Measurements from ENCODE around the gene IGSF22. TPM values are rescaled to one million over a fixed set of nuclear protein-coding genes. Genes with fewer than 3 reads are reported as not detected.

Gene IGSF22
- total RNA-seq (2021) (0.32 to 0.64 TPM (median 0.52 TPM) in 3 replicates), Bru-seq, nascent RNA (percentile 18 among the genes with signal in this experiment)
- long read RNA-seq, experiment 1, partial matches to known transcripts: 1 of 1 reads
- long read RNA-seq, experiment 1, other reads (novel, unspliced or antisense): 0 of 1 reads
- long read RNA-seq, experiment 2: 0 reads
- long read RNA-seq, experiment 3: 0 reads

DNA sequence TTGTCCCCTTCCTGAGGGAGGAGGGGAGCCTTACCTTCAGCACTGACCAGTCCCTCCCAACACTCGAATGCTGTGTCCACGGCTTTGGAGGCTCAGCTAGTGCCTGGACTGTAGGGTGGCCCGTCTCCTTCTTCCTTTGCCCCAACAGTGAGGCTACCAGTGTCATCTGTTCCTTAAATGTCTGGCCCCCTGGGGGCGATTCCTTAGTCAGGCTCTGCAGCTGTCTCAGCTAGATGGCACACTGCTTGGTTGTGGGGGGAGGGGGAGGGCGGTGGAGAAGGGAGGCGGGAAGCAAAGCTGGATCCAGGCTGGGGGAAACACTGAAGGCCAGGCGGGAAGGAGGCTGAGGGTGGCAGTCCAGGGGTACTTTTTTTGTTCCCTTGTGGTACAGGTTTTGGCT is at the start of gene IGSF22:
IGSF22 (minus strand) TSS at position 149 of the 400 bp plus-strand sequence. CDS start 1,952 bp downstream, outside the sequence.
- Mint-ChIP-seq H3K4me3 (no peak within 1 kb of the TSS), H3K9me3 (no peaks in the 10 kb centered on the region), H3K36me3 (no peaks in the 10 kb centered on the region), H3K27ac (no peak within 1 kb of the TSS), H3K4me1 (peaks cover 21% of the 10 kb centered on the region), H3K27me3 (ENCODE audit: low read depth) (peaks cover 10% of the 10 kb centered on the region; the same call in 1 of the 2 replicates)
- CTCF ChIA-PET: interaction anchor here (0.6 to 1.5 kb wide), 7 partner anchors 11 to 663 kb away, joined by 3 to 5 read pairs (median 3); partner anchors contain the start of gene PTPN5
- ATAC-seq: no peak
- POLR2A ChIA-PET: interaction anchor here (0.6 kb wide), 1 partner anchor 1653 kb away, joined by 6 read pairs; no protein-coding TSS in a partner anchor
- no peak for TF ChIP-seq NR1H2 (CRISPR knock-in tag; IDR thresholded peaks at IDR 0.05)
- TF ChIP-seq, protein P1, sequence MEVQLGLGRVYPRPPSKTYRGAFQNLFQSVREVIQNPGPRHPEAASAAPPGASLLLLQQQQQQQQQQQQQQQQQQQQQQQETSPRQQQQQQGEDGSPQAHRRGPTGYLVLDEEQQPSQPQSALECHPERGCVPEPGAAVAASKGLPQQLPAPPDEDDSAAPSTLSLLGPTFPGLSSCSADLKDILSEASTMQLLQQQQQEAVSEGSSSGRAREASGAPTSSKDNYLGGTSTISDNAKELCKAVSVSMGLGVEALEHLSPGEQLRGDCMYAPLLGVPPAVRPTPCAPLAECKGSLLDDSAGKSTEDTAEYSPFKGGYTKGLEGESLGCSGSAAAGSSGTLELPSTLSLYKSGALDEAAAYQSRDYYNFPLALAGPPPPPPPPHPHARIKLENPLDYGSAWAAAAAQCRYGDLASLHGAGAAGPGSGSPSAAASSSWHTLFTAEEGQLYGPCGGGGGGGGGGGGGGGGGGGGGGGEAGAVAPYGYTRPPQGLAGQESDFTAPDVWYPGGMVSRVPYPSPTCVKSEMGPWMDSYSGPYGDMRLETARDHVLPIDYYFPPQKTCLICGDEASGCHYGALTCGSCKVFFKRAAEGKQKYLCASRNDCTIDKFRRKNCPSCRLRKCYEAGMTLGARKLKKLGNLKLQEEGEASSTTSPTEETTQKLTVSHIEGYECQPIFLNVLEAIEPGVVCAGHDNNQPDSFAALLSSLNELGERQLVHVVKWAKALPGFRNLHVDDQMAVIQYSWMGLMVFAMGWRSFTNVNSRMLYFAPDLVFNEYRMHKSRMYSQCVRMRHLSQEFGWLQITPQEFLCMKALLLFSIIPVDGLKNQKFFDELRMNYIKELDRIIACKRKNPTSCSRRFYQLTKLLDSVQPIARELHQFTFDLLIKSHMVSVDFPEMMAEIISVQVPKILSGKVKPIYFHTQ (CRISPR knock-in tag; IDR thresholded peaks at IDR 0.05): no peak
- TF ChIP-seq CBFB (CRISPR knock-in tag; IDR thresholded peaks at IDR 0.05; ENCODE audit: low read depth): no peak
- no peak for TF ChIP-seq FOXJ3 (CRISPR knock-in tag; IDR thresholded peaks at IDR 0.05; ENCODE audit: borderline replicate concordance)
- TF ChIP-seq, protein P2, sequence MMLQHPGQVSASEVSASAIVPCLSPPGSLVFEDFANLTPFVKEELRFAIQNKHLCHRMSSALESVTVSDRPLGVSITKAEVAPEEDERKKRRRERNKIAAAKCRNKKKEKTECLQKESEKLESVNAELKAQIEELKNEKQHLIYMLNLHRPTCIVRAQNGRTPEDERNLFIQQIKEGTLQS (CRISPR knock-in tag; conservative IDR thresholded peaks at IDR 0.05): no peak
- no peak for TF ChIP-seq SOX15 (CRISPR knock-in tag; IDR thresholded peaks at IDR 0.05)
- no peak for TF ChIP-seq CREM (CRISPR knock-in tag; IDR thresholded peaks at IDR 0.05)
- TF ChIP-seq, protein P3, sequence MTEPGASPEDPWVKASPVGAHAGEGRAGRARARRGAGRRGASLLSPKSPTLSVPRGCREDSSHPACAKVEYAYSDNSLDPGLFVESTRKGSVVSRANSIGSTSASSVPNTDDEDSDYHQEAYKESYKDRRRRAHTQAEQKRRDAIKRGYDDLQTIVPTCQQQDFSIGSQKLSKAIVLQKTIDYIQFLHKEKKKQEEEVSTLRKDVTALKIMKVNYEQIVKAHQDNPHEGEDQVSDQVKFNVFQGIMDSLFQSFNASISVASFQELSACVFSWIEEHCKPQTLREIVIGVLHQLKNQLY (CRISPR knock-in tag; IDR thresholded peaks at IDR 0.05): no peak
- TF ChIP-seq NFYB (CRISPR knock-in tag; conservative IDR thresholded peaks at IDR 0.05; ENCODE audit: low read depth): no peak
- TF ChIP-seq TCF7 (CRISPR knock-in tag; IDR thresholded peaks at IDR 0.05; ENCODE audit: low read depth): no peak
- TF ChIP-seq, protein P4, sequence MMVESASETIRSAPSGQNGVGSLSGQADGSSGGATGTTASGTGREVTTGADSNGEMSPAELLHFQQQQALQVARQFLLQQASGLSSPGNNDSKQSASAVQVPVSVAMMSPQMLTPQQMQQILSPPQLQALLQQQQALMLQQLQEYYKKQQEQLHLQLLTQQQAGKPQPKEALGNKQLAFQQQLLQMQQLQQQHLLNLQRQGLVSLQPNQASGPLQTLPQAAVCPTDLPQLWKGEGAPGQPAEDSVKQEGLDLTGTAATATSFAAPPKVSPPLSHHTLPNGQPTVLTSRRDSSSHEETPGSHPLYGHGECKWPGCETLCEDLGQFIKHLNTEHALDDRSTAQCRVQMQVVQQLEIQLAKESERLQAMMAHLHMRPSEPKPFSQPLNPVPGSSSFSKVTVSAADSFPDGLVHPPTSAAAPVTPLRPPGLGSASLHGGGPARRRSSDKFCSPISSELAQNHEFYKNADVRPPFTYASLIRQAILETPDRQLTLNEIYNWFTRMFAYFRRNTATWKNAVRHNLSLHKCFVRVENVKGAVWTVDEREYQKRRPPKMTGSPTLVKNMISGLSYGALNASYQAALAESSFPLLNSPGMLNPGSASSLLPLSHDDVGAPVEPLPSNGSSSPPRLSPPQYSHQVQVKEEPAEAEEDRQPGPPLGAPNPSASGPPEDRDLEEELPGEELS (CRISPR knock-in tag; IDR thresholded peaks at IDR 0.05): no peak
- TF ChIP-seq, protein P5, sequence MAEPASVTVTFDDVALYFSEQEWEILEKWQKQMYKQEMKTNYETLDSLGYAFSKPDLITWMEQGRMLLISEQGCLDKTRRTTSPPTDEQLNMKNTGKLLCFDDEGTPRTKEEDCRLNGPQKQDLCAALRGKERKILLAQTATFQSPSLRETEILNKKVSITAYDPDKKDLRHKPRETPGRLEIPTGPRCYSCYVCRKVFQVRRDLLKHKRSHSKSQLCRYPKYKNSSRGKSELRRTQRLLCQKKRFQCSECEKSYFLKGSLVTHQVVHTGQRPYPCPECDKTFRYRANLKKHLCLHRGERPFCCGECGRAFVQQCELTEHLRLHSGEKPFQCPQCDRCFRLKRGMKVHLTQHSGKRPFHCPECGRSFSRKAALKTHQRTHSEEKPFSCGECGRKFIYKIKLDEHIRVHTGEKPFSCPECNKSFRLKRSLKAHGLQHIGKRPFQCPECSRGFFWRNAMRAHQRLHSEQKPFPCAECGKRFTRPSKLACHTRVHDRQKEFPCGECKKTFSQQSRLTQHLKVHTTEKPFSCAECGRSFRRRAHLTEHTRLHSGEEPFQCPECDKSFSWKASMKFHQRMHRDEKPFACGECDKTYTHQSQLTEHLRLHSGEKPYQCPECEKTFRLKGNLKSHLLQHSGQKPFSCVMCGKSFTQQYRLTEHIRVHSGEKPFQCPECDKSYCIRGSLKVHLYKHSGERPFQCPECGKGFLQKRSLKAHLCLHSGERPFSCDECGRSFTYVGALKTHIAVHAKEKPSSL (CRISPR knock-in tag; conservative IDR thresholded peaks at IDR 0.05): no peak
- TF ChIP-seq, protein P6, sequence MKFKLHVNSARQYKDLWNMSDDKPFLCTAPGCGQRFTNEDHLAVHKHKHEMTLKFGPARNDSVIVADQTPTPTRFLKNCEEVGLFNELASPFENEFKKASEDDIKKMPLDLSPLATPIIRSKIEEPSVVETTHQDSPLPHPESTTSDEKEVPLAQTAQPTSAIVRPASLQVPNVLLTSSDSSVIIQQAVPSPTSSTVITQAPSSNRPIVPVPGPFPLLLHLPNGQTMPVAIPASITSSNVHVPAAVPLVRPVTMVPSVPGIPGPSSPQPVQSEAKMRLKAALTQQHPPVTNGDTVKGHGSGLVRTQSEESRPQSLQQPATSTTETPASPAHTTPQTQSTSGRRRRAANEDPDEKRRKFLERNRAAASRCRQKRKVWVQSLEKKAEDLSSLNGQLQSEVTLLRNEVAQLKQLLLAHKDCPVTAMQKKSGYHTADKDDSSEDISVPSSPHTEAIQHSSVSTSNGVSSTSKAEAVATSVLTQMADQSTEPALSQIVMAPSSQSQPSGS (CRISPR knock-in tag; IDR thresholded peaks at IDR 0.05; ENCODE audit: borderline replicate concordance, low read depth): no peak
- peak; percentile 35 for DNase-seq (ENCODE audit: low spot score)

DNA sequence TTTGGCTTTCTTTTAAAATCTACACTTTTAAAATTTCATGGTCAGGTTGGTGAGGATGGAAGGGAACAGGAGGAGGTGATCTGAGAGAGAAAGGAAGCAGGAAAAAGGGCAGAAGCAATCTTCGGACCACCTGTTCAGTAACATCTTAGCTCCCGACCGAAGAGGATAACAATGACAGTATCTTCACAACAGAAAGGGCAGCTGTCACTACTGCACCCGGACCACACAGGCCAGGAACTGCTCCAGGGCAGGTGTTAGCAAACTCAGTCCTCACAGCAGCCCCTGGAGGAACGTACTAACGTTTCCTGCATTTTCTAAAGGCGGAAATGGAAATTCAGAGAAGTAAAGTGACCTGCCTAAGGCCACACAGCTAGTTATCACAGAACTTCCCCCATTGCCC is 48.8 kb upstream of the IGSF22 start:
- DNase-seq (ENCODE audit: low spot score) (no peak), ATAC-seq (no peak)
- CTCF ChIA-PET: interaction anchor here (0.6 to 3.7 kb wide), 17 partner anchors 9 to 279 kb away, joined by 3 to 52 read pairs (median 4); no protein-coding TSS in a partner anchor
- POLR2A ChIA-PET: no interaction called here
- Mint-ChIP-seq H3K27me3 (ENCODE audit: low read depth) (peaks cover 2% of the 10 kb centered on the region), H3K9me3 (no peaks in the 10 kb centered on the region), H3K27ac (no peak overlapping the region), H3K4me1 (peaks cover 41% of the 10 kb centered on the region), H3K36me3 (no peaks in the 10 kb centered on the region), H3K4me3 (no peak overlapping the region)
- no peak for TF ChIP-seq PRRX2 (CRISPR knock-in tag; IDR thresholded peaks at IDR 0.05)
- TF ChIP-seq, protein P7, sequence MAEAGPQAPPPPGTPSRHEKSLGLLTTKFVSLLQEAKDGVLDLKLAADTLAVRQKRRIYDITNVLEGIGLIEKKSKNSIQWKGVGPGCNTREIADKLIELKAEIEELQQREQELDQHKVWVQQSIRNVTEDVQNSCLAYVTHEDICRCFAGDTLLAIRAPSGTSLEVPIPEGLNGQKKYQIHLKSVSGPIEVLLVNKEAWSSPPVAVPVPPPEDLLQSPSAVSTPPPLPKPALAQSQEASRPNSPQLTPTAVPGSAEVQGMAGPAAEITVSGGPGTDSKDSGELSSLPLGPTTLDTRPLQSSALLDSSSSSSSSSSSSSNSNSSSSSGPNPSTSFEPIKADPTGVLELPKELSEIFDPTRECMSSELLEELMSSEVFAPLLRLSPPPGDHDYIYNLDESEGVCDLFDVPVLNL (CRISPR knock-in tag; IDR thresholded peaks at IDR 0.05; ENCODE audit: borderline replicate concordance, low read depth): no peak
- TF ChIP-seq, protein P5 (CRISPR knock-in tag; conservative IDR thresholded peaks at IDR 0.05): no peak
